Spinal cord (tissue), 10 donors: Measurements from ENCODE around the gene UMODL1. TPM values are rescaled to one million over a fixed set of nuclear protein-coding genes. Genes with fewer than 3 reads are reported as not detected.

Experiments used
- DNase-seq, 6 donors: peaks; one replicate each; pipeline versions ENCODE4 v3.0.0 to v3.0.0-alpha.2; 2013 to 2015; ENCODE audit warnings: low spot score in 6 of 6, low read depth in 4 of 6
- H3K27ac ChIP-seq: one replicate; pipeline ENCODE4 v1.5.1; 2013; ENCODE audit warnings: low read depth, low read length, control low read depth
- H3K27me3 ChIP-seq: one replicate; pipeline ENCODE4 v1.6.1; 2013; ENCODE audit warnings: low read length; ENCODE audit not compliant: control insufficient read depth, insufficient read depth
- H3K36me3 ChIP-seq: one replicate; pipeline ENCODE4 v1.6.1; 2013; ENCODE audit warnings: low read length; ENCODE audit not compliant: control insufficient read depth, insufficient read depth
- H3K4me1 ChIP-seq: one replicate; pipeline ENCODE4 v1.6.1; 2013; ENCODE audit warnings: low read length; ENCODE audit not compliant: control insufficient read depth, insufficient read depth
- H3K4me3 ChIP-seq: one replicate; pipeline ENCODE4 v1.5.1; 2013; ENCODE audit warnings: low read depth, low read length, control low read depth
- H3K9me3 ChIP-seq: one replicate; pipeline ENCODE4 v1.6.1; 2013; ENCODE audit warnings: low read length; ENCODE audit not compliant: control insufficient read depth, insufficient read depth
- WGBS: methylation state at CpG from one replicate; pipeline ENCODE4 v1.1.5; 2013; ENCODE audit warnings: missing lambda C conversion rate; ENCODE audit not compliant: insufficient coverage; 5-methylcytosine and 5-hydroxymethylcytosine counted together
- polyA plus RNA-seq, 2 donors: library from polyadenylated mRNA; unstranded; fragments of 120-200 nt; gene quantifications; one replicate each; pipeline ENCODE4 v1.2.1, GENCODE V29; 2013; ENCODE audit not compliant: insufficient read length in 2 of 2
- total RNA-seq, 2 donors: library from RNA; depleted of rRNA in 1 of 2; stranded (reverse); fragments of 120-200 nt in 1 of 2; fragments of >200 nt in 1 of 2; gene quantifications; one replicate each; pipeline versions ENCODE4 v1.2.3 to v1.2.4, GENCODE V29; 2013 to 2014
- donor health status: healthy.

UMODL1 gene
- total and polyA plus RNA-seq, 4 donors = 0.11 to 0.21 (median 0.17) TPM; not detected in 1

DNA sequence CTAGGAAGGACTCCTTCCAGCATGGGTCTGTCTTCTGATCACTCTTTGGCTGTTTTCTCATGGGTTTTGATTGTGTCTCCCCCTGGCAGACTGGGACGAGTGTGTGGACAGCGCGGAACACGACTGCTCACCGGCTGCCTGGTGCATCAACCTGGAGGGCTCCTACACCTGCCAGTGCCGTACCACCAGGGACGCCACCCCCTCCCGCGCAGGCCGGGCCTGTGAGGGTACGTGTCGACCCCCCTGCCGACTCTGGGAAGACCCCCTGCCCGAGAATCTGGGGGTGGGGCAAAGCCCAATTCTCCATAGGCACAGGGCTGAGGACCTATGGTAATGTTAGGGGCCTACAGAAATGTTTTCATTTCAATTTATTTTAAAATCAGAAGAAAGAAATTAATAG lies 38.4 kb downstream of the UMODL1 start:
- no peak for DNase-seq
- WGBS = 87% methylated on average over 7 of the region's 14 CpGs
- Histone ChIP-seq H3K27ac (no peak overlapping the region), H3K4me3 (no peak overlapping the region), H3K27me3 (no peaks in the 10 kb centered on the region), H3K36me3 (no peaks in the 10 kb centered on the region), H3K9me3 (no peaks in the 10 kb centered on the region), H3K4me1 (peaks cover 30% of the 10 kb centered on the region)

GRCh38 chr21:42109873-42110525 lies 38.9 kb downstream of the UMODL1 start:
- DNase-seq = no peak
- no peaks in the 10 kb centered on the region for H3K27me3 ChIP-seq

GRCh38 chr21:42110691-42111469 lies 39.8 kb downstream of the UMODL1 start:
- H3K36me3 ChIP-seq = no peaks in the 10 kb centered on the region
- no peak overlapping the region for H3K27ac ChIP-seq
- H3K27me3 ChIP-seq = no peaks in the 10 kb centered on the region
- peaks cover 26% of the 10 kb centered on the region for H3K4me1 ChIP-seq
- 77% methylated on average over 24 of the region's 24 CpGs for WGBS
- no peak for DNase-seq
- no peak overlapping the region for H3K4me3 ChIP-seq
- no peaks in the 10 kb centered on the region for H3K9me3 ChIP-seq

More at GRCh38 chr21:42109873-42110525, 38.9 kb downstream of the UMODL1 start:
- peaks cover 27% of the 10 kb centered on the region for H3K4me1 ChIP-seq
- WGBS = 60% methylated on average over 17 of the region's 17 CpGs
- H3K9me3 ChIP-seq = no peaks in the 10 kb centered on the region
- H3K27ac ChIP-seq = no peak overlapping the region
- H3K36me3 ChIP-seq = no peaks in the 10 kb centered on the region
- H3K4me3 ChIP-seq = no peak overlapping the region

- Histone ChIP-seq H3K4me1 (peaks cover 26% of the 10 kb centered on the region), H3K9me3 (no peaks in the 10 kb centered on the region), H3K36me3 (no peaks in the 10 kb centered on the region), H3K27me3 (no peaks in the 10 kb centered on the region), H3K27ac (no peak overlapping the region), H3K4me3 (no peak overlapping the region)
- DNase-seq = no peak
- WGBS = 87% methylated on average over 7 of the region's 8 CpGs
Observed at GRCh38 chr21:42111470-42111743, 40.3 kb downstream of the UMODL1 start.

- Histone ChIP-seq H3K9me3 (no peaks in the 10 kb centered on the region), H3K4me1 (peaks cover 26% of the 10 kb centered on the region), H3K27ac (no peak overlapping the region), H3K27me3 (no peaks in the 10 kb centered on the region), H3K36me3 (no peaks in the 10 kb centered on the region), H3K4me3 (no peak overlapping the region)
- DNase-seq = no peak
- 95% methylated on average over 9 of the region's 10 CpGs for WGBS
Observed at GRCh38 chr21:42111811-42112210, 40.7 kb downstream of the UMODL1 start.

DNA sequence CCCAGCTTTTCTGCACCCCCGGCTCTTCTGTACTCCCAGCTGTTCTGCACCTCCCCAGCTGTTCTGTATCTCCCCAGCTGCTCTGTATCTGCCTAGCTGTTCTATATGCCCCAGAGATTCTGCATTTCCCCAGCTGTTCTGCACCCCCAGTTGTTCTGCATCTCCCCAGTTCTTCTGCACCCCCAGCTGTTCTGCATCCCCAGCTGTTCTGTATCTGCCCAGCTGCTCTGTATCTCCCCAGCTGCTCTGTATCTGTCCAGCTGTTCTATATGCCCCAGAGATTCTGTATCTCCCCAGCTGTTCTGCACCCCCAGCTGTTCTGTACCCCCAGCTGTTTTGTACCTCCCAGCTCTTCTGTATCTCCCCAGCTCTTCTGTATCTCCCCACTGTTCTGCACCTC lies 41.1 kb downstream of the UMODL1 start:
- Histone ChIP-seq H3K36me3 (no peaks in the 10 kb centered on the region), H3K27me3 (no peaks in the 10 kb centered on the region), H3K27ac (no peak overlapping the region), H3K9me3 (no peaks in the 10 kb centered on the region), H3K4me3 (no peak overlapping the region), H3K4me1 (peaks cover 26% of the 10 kb centered on the region)
- no peak for DNase-seq
- 100% methylated on average over 1 of the region's 1 CpG for WGBS

GRCh38 chr21:42112857-42113256 lies 41.7 kb downstream of the UMODL1 start:
- no peak overlapping the region for H3K27ac ChIP-seq
- WGBS = 69% methylated on average over 4 of the region's 4 CpGs

DNA sequence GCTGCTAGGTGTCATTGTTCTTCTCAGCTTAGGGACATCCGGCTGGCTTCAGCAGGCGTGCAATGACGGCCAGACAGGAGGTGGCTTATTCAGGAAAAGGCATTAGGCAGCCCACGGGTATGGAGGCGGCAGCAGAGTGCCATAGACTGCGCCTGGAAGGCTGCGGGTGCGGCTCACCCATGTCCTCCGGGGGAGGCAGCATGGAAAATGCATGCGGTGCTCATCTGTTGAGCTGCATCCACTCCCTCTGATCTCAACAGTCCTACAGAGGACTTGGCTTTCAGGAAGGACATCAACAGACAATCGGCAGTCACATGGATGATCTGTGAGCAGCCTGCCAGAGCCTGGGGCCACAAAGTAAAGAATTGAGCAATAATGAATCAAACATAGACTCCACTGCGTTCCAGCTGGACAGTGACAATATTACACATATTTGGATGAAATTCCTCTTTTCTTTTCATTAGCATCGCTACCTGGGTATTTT lies 42.9 kb downstream of the UMODL1 start:
- Histone ChIP-seq H3K27me3 (no peaks in the 10 kb centered on the region), H3K4me3 (no peak overlapping the region), H3K36me3 (no peaks in the 10 kb centered on the region), H3K9me3 (no peaks in the 10 kb centered on the region), H3K4me1 (peaks cover 22% of the 10 kb centered on the region), H3K27ac (no peak overlapping the region)
- WGBS = 80% methylated on average over 8 of the region's 13 CpGs
- DNase-seq = no peak

More at GRCh38 chr21:42112857-42113256, 41.7 kb downstream of the UMODL1 start:
- Histone ChIP-seq H3K27me3 (no peaks in the 10 kb centered on the region), H3K4me3 (no peak overlapping the region), H3K36me3 (no peaks in the 10 kb centered on the region), H3K9me3 (no peaks in the 10 kb centered on the region), H3K4me1 (peaks cover 20% of the 10 kb centered on the region)
- DNase-seq = peak in 2 of 6 donors; percentile 70 to 82

GRCh38 chr21:42114646-42115045 lies 43.5 kb downstream of the UMODL1 start:
- Histone ChIP-seq H3K27ac (no peak overlapping the region), H3K27me3 (no peaks in the 10 kb centered on the region), H3K4me1 (peaks cover 27% of the 10 kb centered on the region), H3K4me3 (no peak overlapping the region), H3K36me3 (no peaks in the 10 kb centered on the region), H3K9me3 (no peaks in the 10 kb centered on the region)
- WGBS = 90% methylated on average over 7 of the region's 7 CpGs
- DNase-seq = no peak
